Stimulated activated CD4-positive, alpha-beta T cell treated with anti-CD3 and anti-CD28 coated beads, TNF-alpha, amount 100 ng/mL, for 48 hours (primary cell): ENCODE data around the gene CBR4.
"Not testable (repeated sequence)": the region's sequence is repeated elsewhere in the genome, so short reads cannot be mapped to it uniquely, and the experiment has no call there.

ENCODE experiments used
- DNase-seq, 3 donors: peaks; one replicate each; pipeline ENCODE4 v3.0.0-alpha.2; 2020; ENCODE audit warnings: low read depth in 3 of 3

The CBR4 gene

GRCh38 chr4:168993714-168994510, 16.1 kb downstream of the CBR4 start:
- DNase-seq: no peak

GRCh38 chr4:168992952-168993482, 17.0 kb downstream of the CBR4 start:
- DNase-seq: not testable (repeated sequence)

- no peak for DNase-seq
These were observed 28.1 kb downstream of the CBR4 start for GRCh38 chr4:168981942-168982341.

DNA sequence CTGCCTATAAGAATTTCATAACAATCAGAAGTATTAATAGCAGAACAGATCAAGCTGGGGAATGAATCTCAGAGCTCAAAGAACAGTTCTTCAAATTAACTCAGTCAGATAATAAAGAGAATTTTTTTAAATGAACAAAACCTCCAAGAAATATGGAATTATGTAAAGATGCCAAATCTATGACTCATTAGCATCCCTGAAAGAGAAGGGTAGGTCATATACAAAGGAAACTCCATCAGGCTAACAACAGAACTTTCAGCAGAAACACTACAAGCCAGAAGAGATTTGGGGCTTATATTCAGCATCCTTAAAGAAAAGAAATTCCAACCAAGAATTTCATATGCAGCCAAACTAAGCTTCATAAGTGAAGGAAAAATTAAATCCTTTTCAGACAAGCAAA, 28.6 kb downstream of the CBR4 start:
- no peak for DNase-seq

DNA sequence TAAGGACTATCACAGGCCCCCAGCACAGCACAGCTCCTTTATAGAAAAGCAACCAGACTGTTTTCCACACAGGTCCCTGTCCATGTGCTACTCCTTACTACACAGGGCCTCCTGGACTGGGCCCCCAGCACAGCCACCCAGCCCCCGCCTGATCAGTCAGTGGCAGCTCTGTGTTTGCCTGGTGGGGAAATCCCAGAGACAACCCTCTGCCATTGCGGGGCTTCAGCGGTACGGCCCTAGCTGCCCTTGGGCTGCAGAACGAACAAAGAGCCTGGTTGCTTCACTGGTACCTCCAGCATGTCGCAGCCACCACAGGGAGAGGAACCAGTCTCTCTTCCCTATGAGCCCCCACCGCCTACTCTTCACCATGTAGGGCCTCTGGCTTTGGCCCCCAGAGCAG, 30.7 kb downstream of the CBR4 start:
- no peak for DNase-seq

- no peak for DNase-seq
These were observed 31.9 kb downstream of the CBR4 start for GRCh38 chr4:168978001-168978700.

- DNase-seq: no peak
These were observed 37.5 kb downstream of the CBR4 start for GRCh38 chr4:168972596-168972995.

DNA sequence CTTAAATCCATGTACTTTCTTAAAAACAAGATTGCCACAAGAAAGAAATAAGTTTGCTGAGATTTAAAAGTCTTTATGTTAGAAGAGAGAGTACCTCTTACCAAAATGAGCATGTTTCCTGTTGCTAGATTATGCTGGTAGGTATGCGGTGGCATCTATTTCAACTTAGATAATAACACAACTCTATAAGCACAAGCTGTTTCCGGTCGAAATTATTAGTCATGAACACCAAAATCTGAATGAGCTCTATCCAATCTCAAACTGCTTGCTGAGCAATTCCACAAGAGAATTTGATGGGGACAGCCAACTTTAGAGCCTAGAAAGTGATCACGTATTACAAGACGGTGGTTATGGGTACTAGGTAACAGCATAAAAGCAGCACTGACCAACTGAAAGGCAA, 49.3 kb downstream of the CBR4 start:
- DNase-seq: no peak

- DNase-seq: no peak
These were observed 54.4 kb downstream of the CBR4 start for GRCh38 chr4:168955674-168956073.

- not testable (repeated sequence) for DNase-seq
These were observed 57.2 kb downstream of the CBR4 start for GRCh38 chr4:168952821-168953246.

GRCh38 chr4:168945291-168945690, 64.8 kb downstream of the CBR4 start:
- DNase-seq: no peak

DNA sequence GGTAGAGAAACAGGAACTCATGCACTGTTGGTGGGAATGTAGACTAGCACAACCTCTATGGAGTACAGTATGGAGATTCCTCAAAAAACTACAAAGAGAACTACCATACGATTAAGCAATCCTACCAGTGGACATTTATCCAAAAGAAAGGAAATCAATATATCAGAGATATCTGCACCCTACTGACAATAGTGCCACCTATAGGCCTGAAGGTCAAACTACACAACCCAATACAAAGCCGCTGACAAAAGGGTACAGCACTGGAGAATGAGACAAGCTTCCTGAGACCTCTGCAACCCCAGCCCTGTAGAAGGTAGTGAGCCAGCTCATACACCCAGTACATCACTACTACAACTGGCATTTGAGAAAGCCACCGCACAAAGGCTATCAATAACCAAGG, 67.1 kb downstream of the CBR4 start:
- no peak for DNase-seq
